Measurements from ENCODE around the gene RIPOR1. TPM values are rescaled to one million over a fixed set of nuclear protein-coding genes. Genes with fewer than 3 reads are reported as not detected.
"Not testable (repeated sequence)": the region's sequence is repeated elsewhere in the genome, so short reads cannot be mapped to it uniquely, and the experiment has no call there.

Gene RIPOR1
- total RNA-seq, 4 donors from 2014 or later: 19.3 to 28.6 (median 23.6) TPM

- intact Hi-C loops (cut with DNase I; ENCODE audit: low total_unique reads): no loop called here
- H3K4me3 ChIP-seq (ENCODE audit: low read depth, poor library complexity, severe bottlenecking): no peak overlapping the region
- TF ChIP-seq CTCF (IDR thresholded peaks at IDR 0.05): no peak
- no peak for TF ChIP-seq POLR2A (IDR thresholded peaks at IDR 0.05)
- 75 to 81% methylated on average over 4 of the region's 4 CpGs for WGBS, 2 donors
- DNase-seq (ENCODE audit: low spot score in 2 of 2): peak in 1 of 2 donors; percentile 83
Measured at GRCh38 chr16:67531247-67531646, 2.6 kb downstream of the RIPOR1 start.

GRCh38 chr16:67533024-67533560, 4.5 kb downstream of the RIPOR1 start:
- intact Hi-C loops (cut with DNase I; ENCODE audit: low total_unique reads): no loop called here
- no peak for DNase-seq (ENCODE audit: low spot score in 2 of 2)
- TF ChIP-seq CTCF (IDR thresholded peaks at IDR 0.05) (no peak), POLR2A (IDR thresholded peaks at IDR 0.05) (no peak)
- WGBS, 2 donors: 72% methylated on average over 9 of the region's 9 CpGs
- no peak overlapping the region for H3K4me3 ChIP-seq (ENCODE audit: low read depth, poor library complexity, severe bottlenecking)

GRCh38 chr16:67533987-67534386, 5.4 kb downstream of the RIPOR1 start:
- WGBS, 2 donors: 83 to 88% methylated on average over 6 of the region's 6 CpGs
- DNase-seq (ENCODE audit: low spot score in 2 of 2); intact Hi-C loops (cut with DNase I; ENCODE audit: low total_unique reads); H3K4me3 ChIP-seq (ENCODE audit: low read depth, poor library complexity, severe bottlenecking): not testable (repeated sequence)

- intact Hi-C loops (cut with DNase I; ENCODE audit: low total_unique reads): no loop called here
- no peak for TF ChIP-seq CTCF (IDR thresholded peaks at IDR 0.05)
- TF ChIP-seq POLR2A (IDR thresholded peaks at IDR 0.05): no peak
- DNase-seq (ENCODE audit: low spot score in 2 of 2): no peak
- no peak overlapping the region for H3K4me3 ChIP-seq (ENCODE audit: low read depth, poor library complexity, severe bottlenecking)
Measured at GRCh38 chr16:67534431-67534830, 5.8 kb downstream of the RIPOR1 start.

- no peak overlapping the region for H3K4me3 ChIP-seq (ENCODE audit: low read depth, poor library complexity, severe bottlenecking)
- TF ChIP-seq CTCF (IDR thresholded peaks at IDR 0.05): no peak
- TF ChIP-seq POLR2A (IDR thresholded peaks at IDR 0.05): no peak
- intact Hi-C loops (cut with DNase I; ENCODE audit: low total_unique reads): no loop called here
- DNase-seq (ENCODE audit: low spot score in 2 of 2): no peak
- 64 to 70% methylated on average over 2 of the region's 2 CpGs for WGBS, 2 donors
Measured at GRCh38 chr16:67535201-67535600, 6.6 kb downstream of the RIPOR1 start.

GRCh38 chr16:67537270-67537635, 8.6 kb downstream of the RIPOR1 start:
- intact Hi-C loops (cut with DNase I; ENCODE audit: low total_unique reads): no loop called here
- 2% methylated on average over 16 to 32 of the region's 32 CpGs for whole genome bisulfite sequencing, 2 donors
- peak; percentile 55 to 94 for DNase-seq (ENCODE audit: low spot score in 2 of 2)

More at GRCh38 chr16:67537270-67537635, 8.6 kb downstream of the RIPOR1 start:
- TF ChIP-seq CTCF (IDR thresholded peaks at IDR 0.05) (no peak), POLR2A (IDR thresholded peaks at IDR 0.05) (no peak)
- H3K4me3 ChIP-seq (ENCODE audit: low read depth, poor library complexity, severe bottlenecking): peak overlapping the region; percentile 36
